Esophagus squamous epithelium (tissue), 4 donors: Measurements from ENCODE around the gene SPTBN2.

ENCODE experiments used
- CTCF ChIP-seq, 6 experiments: fragments of 450-650 bp in 4 of 6; fragments of 200-600 bp in 2 of 6; sonication (generic) in 2 of 6; IDR thresholded peaks; one replicate each; pipeline ENCODE4 v1.5.1; 2016 to 2019; ENCODE audit warnings: antibody characterized with exemption in 6 of 6, mild to moderate bottlenecking in 4 of 6, moderate library complexity in 4 of 6
- POLR2A ChIP-seq, 4 donors: fragments of 450-650 bp; IDR thresholded peaks; one replicate each; pipeline ENCODE4 v1.6.1; 2017; ENCODE audit warnings: antibody characterized with exemption in 4 of 4, mild to moderate bottlenecking in 4 of 4, moderate library complexity in 3 of 4

DNA sequence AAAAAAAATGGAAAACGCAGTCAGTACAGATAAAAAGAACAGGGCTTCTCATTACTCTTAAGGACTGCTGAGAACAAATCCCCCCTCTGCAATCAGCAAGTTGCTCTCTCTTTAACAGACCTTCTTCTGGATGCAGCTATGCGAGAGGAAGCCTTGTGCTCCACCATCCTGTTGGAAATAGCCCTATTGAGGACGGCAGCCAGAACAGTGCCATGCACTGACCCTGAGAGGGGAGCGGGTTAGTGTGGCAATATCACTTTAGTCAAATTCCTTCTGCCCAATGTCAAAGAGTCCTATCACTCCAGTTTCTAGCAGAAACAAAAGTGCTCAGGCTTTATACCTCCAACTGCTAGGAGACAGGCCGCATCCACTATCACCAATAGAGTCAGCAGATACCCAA is 58.2 kb downstream of the SPTBN2 start:
- TF ChIP-seq CTCF (IDR thresholded peaks at IDR 0.05), result no peak
- TF ChIP-seq POLR2A (IDR thresholded peaks at IDR 0.05), result no peak
